Hindlimb muscle (tissue), 1 donor: ENCODE measurements around the gene BSND. TPM values are rescaled to one million over a fixed set of nuclear protein-coding genes. Genes with fewer than 3 reads are reported as not detected.

Experiments used
- polyA plus RNA-seq: library from polyadenylated mRNA; unstranded; fragments of 120-200 nt; gene quantifications from one replicate; pipeline ENCODE4 v1.2.1, GENCODE V29; 2013; ENCODE audit not compliant: insufficient read length

BSND gene
- polyA plus RNA-seq, 1 donor, result 0.08 TPM

Other genes starting within 250 kb of the BSND start
- 4.5 TPM for gene PARS2, start 234.4 kb upstream of the BSND start, polyA plus RNA-seq
- 0.17 TPM for gene TTC22, start 197.6 kb upstream of the BSND start, polyA plus RNA-seq
- 17.8 TPM for gene DHCR24, start 111.7 kb upstream of the BSND start, polyA plus RNA-seq
- gene TMEM61, start 18.3 kb upstream of the BSND start, polyA plus RNA-seq, result not detected
- gene PCSK9, start 40.6 kb downstream of the BSND start, polyA plus RNA-seq, result 9.1 TPM
- gene USP24, start 216.4 kb downstream of the BSND start, polyA plus RNA-seq, result 45.8 TPM